ENCODE results near the gene MMP7.
"Not testable (repeated sequence)": the region's sequence is repeated elsewhere in the genome, so short reads cannot be mapped to it uniquely, and the experiment has no call there.

Gene MMP7

GRCh38 chr11:102539567-102539966 is 9.0 kb upstream of the MMP7 start:
- no peak for DNase-seq (ENCODE audit: low read depth in 3 of 3)

GRCh38 chr11:102538932-102539331 is 8.4 kb upstream of the MMP7 start:
- no peak for DNase-seq (ENCODE audit: low read depth in 3 of 3)

DNA sequence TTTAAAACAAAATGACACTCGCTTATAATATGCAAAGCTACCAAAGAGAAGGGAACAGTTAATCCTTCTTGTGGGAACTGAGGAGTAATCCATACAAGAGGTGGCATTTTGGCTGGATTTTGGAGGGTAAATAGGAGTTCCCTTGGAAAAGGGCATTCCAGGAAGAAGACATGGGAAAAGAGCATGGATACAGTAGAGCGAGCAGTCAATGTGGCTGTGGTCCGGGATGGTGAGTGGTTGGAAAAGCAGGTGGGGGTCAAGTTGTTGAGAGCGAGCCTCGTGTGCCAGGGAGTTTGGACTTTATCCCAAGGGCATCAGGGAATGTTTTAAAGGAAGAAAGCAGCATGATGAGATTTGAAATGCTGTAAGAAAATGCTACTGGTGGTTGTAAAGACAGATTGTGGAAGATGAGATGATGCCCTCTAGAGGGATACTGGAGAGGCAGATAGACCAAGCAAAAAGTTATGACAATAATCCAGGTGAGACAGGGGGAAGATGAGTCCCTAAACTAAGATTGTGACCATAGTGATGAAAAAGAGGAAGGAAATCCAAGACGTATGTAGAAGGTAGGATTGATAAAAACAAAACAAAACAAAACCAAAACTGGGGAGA is 3.8 kb upstream of the MMP7 start:
- no peak for DNase-seq (ENCODE audit: low read depth in 3 of 3)

GRCh38 chr11:102528618-102529017 is 1.9 kb downstream of the MMP7 start:
- no peak for DNase-seq (ENCODE audit: low read depth in 3 of 3)

DNA sequence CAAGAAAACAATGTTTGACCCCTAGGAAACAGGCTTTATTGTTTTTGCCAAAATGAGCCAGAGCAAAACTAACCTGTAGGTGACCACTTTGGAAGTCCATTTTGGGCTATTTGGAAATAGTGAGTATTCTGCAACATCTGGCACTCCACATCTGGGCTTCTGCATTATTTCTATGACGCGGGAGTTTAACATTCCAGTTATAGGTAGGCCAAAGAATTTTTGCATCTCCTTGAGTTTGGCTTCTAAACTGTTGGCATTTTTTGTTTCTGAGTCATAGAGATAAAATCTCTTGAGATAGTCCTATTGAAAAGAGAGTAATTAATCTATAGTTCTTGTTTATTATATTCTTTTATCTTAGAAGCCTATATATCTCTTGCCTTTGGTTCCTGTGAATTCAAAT is 2.9 kb downstream of the MMP7 start:
- no peak for DNase-seq (ENCODE audit: low read depth in 3 of 3)

- DNase-seq (ENCODE audit: low read depth in 3 of 3), result no peak
Observed at GRCh38 chr11:102527041-102527440, 3.5 kb downstream of the MMP7 start.

- no peak for DNase-seq (ENCODE audit: low read depth in 3 of 3)
Observed at GRCh38 chr11:102523887-102524286, 6.7 kb downstream of the MMP7 start.

DNA sequence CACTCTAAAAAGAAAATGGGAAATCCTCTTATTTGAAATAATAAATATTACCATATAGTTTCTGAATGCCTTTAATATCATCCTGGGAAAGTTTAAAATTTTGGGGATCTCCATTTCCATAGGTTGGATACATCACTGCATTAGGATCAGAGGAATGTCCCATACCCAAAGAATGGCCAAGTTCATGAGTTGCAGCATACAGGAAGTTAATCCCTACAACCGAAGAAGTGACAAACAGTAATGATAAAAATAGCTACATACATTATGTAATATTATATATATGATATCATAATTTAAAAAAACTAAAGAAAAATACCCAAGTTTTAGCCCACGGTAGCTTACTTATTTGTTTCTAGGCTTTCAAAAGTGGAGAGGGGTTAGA is 7.4 kb downstream of the MMP7 start:
- DNase-seq (ENCODE audit: low read depth in 3 of 3), result no peak

GRCh38 chr11:102522312-102523188 is 8.0 kb downstream of the MMP7 start:
- DNase-seq (ENCODE audit: low read depth in 3 of 3), result no peak

- DNase-seq (ENCODE audit: low read depth in 3 of 3), result no peak
Observed at GRCh38 chr11:102521121-102521520, 9.4 kb downstream of the MMP7 start.

DNA sequence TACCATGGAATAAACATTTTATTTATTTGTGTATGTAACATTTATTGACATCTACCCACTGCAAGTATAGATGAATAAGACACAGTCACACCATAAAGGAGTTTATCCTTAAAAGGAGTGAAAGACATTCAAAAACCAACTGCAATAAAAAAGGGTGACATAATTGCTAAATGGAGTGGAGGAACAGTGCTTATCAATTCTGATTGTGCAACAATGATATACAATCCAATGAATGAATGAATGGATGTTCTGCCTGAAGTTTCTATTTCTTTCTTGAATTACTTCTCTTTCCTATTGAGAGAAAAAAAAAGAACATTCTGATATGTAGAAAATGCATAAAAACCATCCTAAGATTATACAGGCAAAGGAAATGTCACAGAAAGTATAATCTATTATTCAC is 10.0 kb downstream of the MMP7 start:
- no peak for DNase-seq (ENCODE audit: low read depth in 3 of 3)

DNA sequence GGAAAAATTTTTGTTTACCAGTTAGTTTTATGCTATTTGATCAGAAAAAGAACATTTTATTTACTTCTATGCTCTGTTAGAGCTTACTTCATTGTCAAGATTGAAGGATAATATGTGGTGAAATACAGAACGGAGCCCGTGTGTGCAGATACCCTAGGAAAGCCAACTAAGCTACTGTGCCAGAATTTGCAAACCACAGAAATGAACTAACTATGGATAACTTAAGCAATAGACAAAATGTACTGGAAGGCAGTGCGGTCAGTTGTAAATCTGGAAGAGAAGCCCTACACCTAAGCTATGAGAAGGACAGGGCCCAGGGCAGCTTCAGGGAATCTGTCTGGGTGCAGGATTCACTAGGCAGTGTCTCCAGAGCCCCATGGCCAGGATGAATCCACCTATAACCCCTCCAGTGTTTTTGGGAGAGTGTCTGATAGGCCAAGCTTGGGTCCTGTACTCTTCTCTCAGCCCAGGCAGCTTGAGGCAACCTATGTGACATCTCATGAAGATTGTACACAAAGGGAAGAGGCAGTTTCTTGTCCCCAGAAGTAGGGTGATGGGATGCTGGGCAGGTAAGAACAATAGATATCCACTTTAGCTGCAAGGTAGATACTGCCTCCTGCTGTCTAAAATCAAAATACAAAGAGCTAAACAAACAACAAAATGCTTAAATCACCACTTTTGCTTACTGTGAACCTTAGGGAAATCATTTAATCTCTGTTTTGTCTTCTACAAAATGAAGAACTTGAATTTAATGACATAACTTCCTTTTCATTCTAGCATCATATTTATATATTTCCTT is 12.1 kb downstream of the MMP7 start:
- DNase-seq (ENCODE audit: low read depth in 3 of 3), result no peak

- no peak for DNase-seq (ENCODE audit: low read depth in 3 of 3)
Observed at GRCh38 chr11:102517670-102518069, 12.9 kb downstream of the MMP7 start.

GRCh38 chr11:102516179-102516578 is 14.4 kb downstream of the MMP7 start:
- no peak for DNase-seq (ENCODE audit: low read depth in 3 of 3)

DNA sequence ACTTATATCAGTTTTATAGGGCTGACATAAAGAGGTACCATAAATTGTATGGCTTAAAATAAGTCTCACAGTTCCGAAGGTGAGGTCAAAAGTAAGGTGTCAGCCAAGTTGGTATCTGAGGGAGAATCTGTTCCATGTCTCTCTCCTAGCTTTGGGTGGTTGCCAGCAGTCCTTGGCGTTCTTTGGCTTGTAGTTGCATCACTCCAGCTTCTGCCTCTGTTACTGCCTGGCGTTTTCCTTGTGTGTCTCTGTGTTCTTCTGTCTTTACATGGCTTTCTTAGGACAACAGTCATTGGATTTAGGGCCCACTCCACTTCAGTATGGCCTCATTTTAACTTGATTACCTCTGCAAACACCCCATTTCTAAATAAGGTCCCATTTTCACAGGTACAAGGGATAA is 16.7 kb downstream of the MMP7 start:
- no peak for DNase-seq (ENCODE audit: low read depth in 3 of 3)

DNA sequence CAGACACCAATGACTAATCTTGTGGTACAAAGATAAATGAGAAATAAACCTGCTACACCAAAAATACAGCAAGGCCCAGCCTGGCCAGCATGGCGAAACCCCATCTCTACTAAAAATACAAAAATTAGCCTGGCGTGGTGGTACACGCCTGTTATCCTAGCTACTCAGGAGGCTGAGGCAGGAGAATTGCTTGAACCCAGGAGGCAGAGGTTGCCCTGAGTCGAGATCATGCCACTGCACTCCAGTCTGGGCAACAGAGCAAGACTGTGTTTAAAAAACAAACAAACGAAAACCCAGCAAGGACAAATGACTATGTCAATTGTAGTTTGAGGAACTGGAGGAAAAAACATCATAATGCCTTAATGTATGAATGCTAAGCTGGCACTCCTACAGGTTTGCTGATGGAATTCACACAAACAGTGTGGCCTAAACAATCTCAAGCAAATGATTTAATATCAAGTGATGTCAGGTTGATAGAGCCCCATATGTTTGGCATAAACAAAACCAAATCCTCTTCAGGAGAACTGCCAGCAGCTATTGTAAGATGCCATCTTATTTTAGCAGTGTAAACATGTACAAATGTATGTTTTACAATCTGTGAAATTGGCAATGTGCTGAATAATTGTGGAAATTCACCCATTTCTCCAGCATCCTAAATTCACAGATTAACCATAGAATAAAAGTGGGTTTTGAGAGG is 20.0 kb downstream of the MMP7 start:
- DNase-seq (ENCODE audit: low read depth in 3 of 3), result no peak

DNA sequence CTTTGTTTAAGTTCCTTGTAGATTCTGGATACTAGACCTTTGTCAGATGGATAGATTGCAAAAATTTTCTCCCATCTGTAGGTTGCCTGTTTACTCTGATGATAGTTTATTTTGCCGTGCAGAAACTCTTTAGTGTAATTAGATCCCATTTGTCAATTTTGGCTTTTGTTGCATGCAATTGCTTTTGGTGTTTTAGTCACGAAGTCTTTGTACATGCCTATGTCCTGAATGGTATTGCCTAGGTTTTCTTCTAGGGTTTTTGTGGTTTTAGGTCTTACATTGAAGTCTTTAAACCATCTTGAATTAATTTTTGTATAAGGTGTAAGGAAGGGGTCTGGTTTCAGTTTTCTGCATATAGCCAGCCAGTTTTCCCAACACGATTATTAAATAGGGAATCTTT is 27.7 kb downstream of the MMP7 start:
- not testable (repeated sequence) for DNase-seq (ENCODE audit: low read depth in 3 of 3)

GRCh38 chr11:102500829-102501228 is 29.7 kb downstream of the MMP7 start:
- DNase-seq (ENCODE audit: low read depth in 3 of 3), result no peak

GRCh38 chr11:102499931-102500330 is 30.6 kb downstream of the MMP7 start:
- DNase-seq (ENCODE audit: low read depth in 3 of 3), result no peak

DNA sequence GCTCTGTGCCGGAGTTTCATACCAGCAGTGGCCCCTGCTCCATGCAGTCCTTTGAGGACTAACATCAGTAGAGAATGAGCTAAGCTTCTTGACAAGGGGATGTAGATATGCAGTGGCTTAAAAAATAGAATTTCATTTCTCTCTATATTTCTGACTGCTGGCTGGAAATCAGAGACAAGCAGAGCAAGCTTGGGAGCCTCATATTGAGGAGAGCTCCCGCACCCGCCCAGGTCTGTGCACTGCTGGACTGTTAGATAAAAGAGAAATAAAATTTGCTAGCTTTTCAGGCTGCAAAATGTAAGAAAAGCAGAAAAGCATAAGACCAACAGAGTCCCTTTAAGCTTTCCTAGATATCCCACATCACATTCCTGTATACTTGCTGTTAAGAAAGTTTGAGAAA is 31.4 kb downstream of the MMP7 start:
- no peak for DNase-seq (ENCODE audit: low read depth in 3 of 3)

DNA sequence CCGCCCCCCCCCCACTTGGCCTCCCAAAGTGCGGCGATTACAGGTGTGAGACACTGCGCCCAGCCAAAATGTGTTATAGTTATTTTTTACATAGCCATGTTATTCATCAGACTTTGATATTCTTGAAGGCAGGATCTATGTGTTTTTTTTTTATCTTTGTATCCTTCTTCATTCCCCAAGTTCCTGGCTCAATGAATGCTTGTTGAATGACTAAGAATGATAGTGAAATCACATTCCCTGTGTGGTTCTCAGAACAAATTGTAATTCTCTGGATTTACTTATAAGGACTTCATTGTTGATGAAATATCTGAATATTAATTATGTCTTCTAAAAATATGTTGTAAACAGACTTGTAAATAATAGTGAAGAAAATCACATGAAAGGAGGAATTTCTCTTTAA is 33.5 kb downstream of the MMP7 start:
- no peak for DNase-seq (ENCODE audit: low read depth in 3 of 3)

Measured in stimulated activated CD4-positive, alpha-beta T cell treated with anti-CD3 and anti-CD28 coated beads, TNF-alpha, amount 100 ng/mL, for 4 hours (primary cell).